Heart right ventricle (tissue), 16 donors: Measurements from ENCODE around the gene C1QTNF9. TPM values are rescaled to one million over a fixed set of nuclear protein-coding genes. Genes with fewer than 3 reads are reported as not detected.

ENCODE experiments used
- ATAC-seq, 8 donors: fragments of 200-7000 bp; cut with Tn5 transposase; one replicate each; pipeline ENCODE4 v1.9.1; 2020; ENCODE audit warnings: mild to moderate bottlenecking in 8 of 8, moderate library complexity in 8 of 8, moderate number of reproducible peaks in 1 of 8
- DNase-seq, 2 donors: peaks; one replicate each; pipeline ENCODE4 v3.0.0-alpha.2; 2020
- H3K27ac ChIP-seq, 10 donors: fragments of 200-600 bp; sonication (generic) in 2 of 10; one replicate each; pipeline versions ENCODE4 v1.5.0 to v1.8.0; 2020 to 2022; ENCODE audit warnings: mild to moderate bottlenecking in 3 of 10
- H3K27me3 ChIP-seq, 7 donors: fragments of 200-600 bp; one replicate each; pipeline ENCODE4 v1.8.0; 2021 to 2022; ENCODE audit warnings: mild to moderate bottlenecking in 2 of 7
- H3K36me3 ChIP-seq, 9 donors: fragments of 200-600 bp; sonication (generic) in 1 of 9; one replicate each; pipeline versions ENCODE4 v1.5.0 to v1.8.0; 2020 to 2022; ENCODE audit warnings: mild to moderate bottlenecking in 2 of 9
- H3K4me1 ChIP-seq, 9 donors: fragments of 200-600 bp; sonication (generic) in 1 of 9; one replicate each; pipeline versions ENCODE4 v1.5.0 to v1.8.0; 2020 to 2022; ENCODE audit warnings: mild to moderate bottlenecking in 4 of 9
- H3K4me3 ChIP-seq, 10 donors: fragments of 200-600 bp; sonication (generic) in 2 of 10; one replicate each; pipeline versions ENCODE4 v1.5.0 to v1.8.0; 2020 to 2022; ENCODE audit warnings: mild to moderate bottlenecking in 7 of 10, moderate library complexity in 2 of 10
- H3K9me3 ChIP-seq, 11 donors: fragments of 200-600 bp in 10 of 11; sonication (generic) in 2 of 11; one replicate each; pipeline versions ENCODE4 v1.5.0 to v1.8.0; 2013 to 2022; ENCODE audit warnings: mild to moderate bottlenecking in 2 of 11, control low read depth in 1 of 11, moderate library complexity in 1 of 11
- CTCF ChIP-seq, 9 donors: fragments of 200-600 bp; sonication (generic) in 2 of 9; IDR thresholded peaks; one replicate each; pipeline versions ENCODE4 v1.5.0 to v1.8.0; 2021 to 2022; ENCODE audit warnings: antibody characterized with exemption in 9 of 9, mild to moderate bottlenecking in 5 of 9, moderate library complexity in 1 of 9
- WGBS, 2 donors: extraction: QIAGEN DNeasy Blood & Tissue Kit; methylation state at CpG; one replicate each; pipeline ENCODE4 v1.1.7; 2013; ENCODE audit warnings: inconsistent platforms in 1 of 2; 5-methylcytosine and 5-hydroxymethylcytosine counted together
- intact Hi-C, 10 donors: fragments of 100-400 bp; cut with DNase I; formaldehyde crosslinking; loops; one replicate each; pipeline versions ENCODE4 v1.11.1 to v1.14.2; 2022
- polyA plus RNA-seq, 2 donors: library from polyadenylated mRNA; stranded (reverse); fragments of 200-250 nt; gene quantifications; one replicate each; pipeline ENCODE4 v1.2.3, GENCODE V29; 2013
- total RNA-seq, 10 donors: library from RNA; stranded (reverse); fragmentation: NEBNext Ultra II Directional in 3 of 10; extraction: Animal tissue kit (Norgen Biotek cat#: 25700) in 3 of 10; gene quantifications; one replicate each; pipeline versions ENCODE4 v1.2.1 to v1.2.4, GENCODE V29; 2021 to 2023
- donor health status: Arrhythmogenic right ventricular cardiomyopathy.
- donor health status: ischemic (EF 13 %, LVEDD 7.1; RV severe dilation, severe dysfunction).
- donor health status: healthy with polysubstance abuse.
- donor health status: DM: no; HTN: yes; CAD: no.
- donor health status: DM: no; HTN: no; CAD: no.
- donor health status: ischemic (EF 25% LVEDD 6.9; RV normal size, moderate dysfunction).
- donor health status: ischemic (EF 25% LVEDD 5.7; RV mildly dilated, moderate dysfunction).
- donor health status: healthy.
- donor health status: DM: yes; HTN: yes; CAD: no.
- donor health status: Ischemic cardiomyopathy.
- donor health status: ischemic (EF 35%, LVEDD 5.7; RV mildly dilated, moderate dysfunction).
- donor health status: nonischemic (EF 11% LVEDD 7.7; RV severe dilation, severe dysfunction).
- donor health status: DM: yes; HTN: yes; CAD: no.
- donor health status: PGD.
- donor health status: ischemic (EF 29% LVEDD 5.4; RV normal size, mild dysfunction).
- donor health status: nonischemic (EF 23%, LVEDD 6.1; RV moderate dilation, normal function).

C1QTNF9 gene
- total and polyA plus RNA-seq, 12 donors, result 0.30 to 7.2 (median 3.4) TPM

GRCh38 chr13:24287748-24288287 lies 21.6 kb upstream of the C1QTNF9 start:
- peaks cover 0 to 8% (median 5%) of the 10 kb centered on the region in 9 donors for H3K4me1 ChIP-seq
- no peaks in the 10 kb centered on the region for H3K27me3 ChIP-seq
- DNase-seq (no peak), ATAC-seq (no peak)
- WGBS, 2 donors, result 91 to 93% methylated on average over 8 of the region's 8 CpGs
- H3K4me3 ChIP-seq, result no peak overlapping the region
- no peak overlapping the region for H3K27ac ChIP-seq
- TF ChIP-seq CTCF (IDR thresholded peaks at IDR 0.05), result no peak
- intact Hi-C loops, result no loop called here
- no peaks in the 10 kb centered on the region for H3K9me3 ChIP-seq
- H3K36me3 ChIP-seq, result peaks cover 0 to 98% (median 55%) of the 10 kb centered on the region in 9 donors

GRCh38 chr13:24288870-24289269 lies 20.5 kb upstream of the C1QTNF9 start:
- H3K36me3 ChIP-seq, result peaks cover 0 to 100% (median 63%) of the 10 kb centered on the region in 9 donors
- H3K27ac ChIP-seq, result no peak overlapping the region
- H3K4me1 ChIP-seq, result peaks cover 0 to 5% (median 0%) of the 10 kb centered on the region in 9 donors
- no peak overlapping the region for H3K4me3 ChIP-seq
- DNase-seq (no peak), ATAC-seq (no peak)
- no peaks in the 10 kb centered on the region for H3K9me3 ChIP-seq
- no peak for TF ChIP-seq CTCF (IDR thresholded peaks at IDR 0.05)
- H3K27me3 ChIP-seq, result no peaks in the 10 kb centered on the region
- 87 to 94% methylated on average over 5 of the region's 5 CpGs for WGBS, 2 donors
- intact Hi-C loops, result no loop called here

GRCh38 chr13:24290280-24290932 lies 19.0 kb upstream of the C1QTNF9 start:
- no peak for TF ChIP-seq CTCF (IDR thresholded peaks at IDR 0.05)
- peaks cover 0 to 100% (median 74%) of the 10 kb centered on the region in 9 donors for H3K36me3 ChIP-seq
- intact Hi-C loops, result no loop called here

GRCh38 chr13:24292481-24292880 lies 16.9 kb upstream of the C1QTNF9 start:
- WGBS, 2 donors, result 94% methylated on average over 6 of the region's 6 CpGs
- DNase-seq (no peak), ATAC-seq (no peak)
- Histone ChIP-seq H3K27me3 (no peaks in the 10 kb centered on the region), H3K36me3 (peaks cover 0 to 100% (median 58%) of the 10 kb centered on the region in 9 donors), H3K4me3 (no peak overlapping the region), H3K9me3 (no peaks in the 10 kb centered on the region), H3K27ac (no peak overlapping the region), H3K4me1 (peaks cover 0 to 5% (median 0%) of the 10 kb centered on the region in 9 donors)
- TF ChIP-seq CTCF (IDR thresholded peaks at IDR 0.05), result no peak
- intact Hi-C loops, result no loop called here

More at GRCh38 chr13:24290280-24290932, 19.0 kb upstream of the C1QTNF9 start:
- no peak for ATAC-seq
- no peaks in the 10 kb centered on the region for H3K9me3 ChIP-seq
- no peaks in the 10 kb centered on the region for H3K27me3 ChIP-seq
- peaks cover 0 to 5% (median 0%) of the 10 kb centered on the region in 9 donors for H3K4me1 ChIP-seq
- DNase-seq, result no peak
- H3K4me3 ChIP-seq, result no peak overlapping the region
- no peak overlapping the region for H3K27ac ChIP-seq
- 93 to 94% methylated on average over 20 of the region's 20 CpGs for WGBS, 2 donors
